Neuronal stem cell (in vitro differentiated cells): ENCODE measurements around the gene UQCC5.

Experiments
- DNase-seq: peaks from one replicate; pipeline ENCODE4 v3.0.0-alpha.2; 2013; ENCODE audit warnings: low spot score
- H2AFZ ChIP-seq: one replicate; pipeline ENCODE4 v1.6.1; 2013; ENCODE audit warnings: mild to moderate bottlenecking, low read length, inconsistent platforms
- H2AK5ac ChIP-seq: 2 replicates; pipeline ENCODE4 v1.6.1; 2013; ENCODE audit warnings: low read depth, mild to moderate bottlenecking, inconsistent platforms, low read length, moderate library complexity, mixed read lengths
- H2BK120ac ChIP-seq: 2 replicates; pipeline ENCODE4 v1.6.1; 2013; ENCODE audit warnings: low read depth, mild to moderate bottlenecking, inconsistent platforms, low read length, moderate library complexity, mixed read lengths
- H2BK12ac ChIP-seq: one replicate; pipeline ENCODE4 v1.6.1; 2013; ENCODE audit warnings: low read length, inconsistent platforms
- H2BK15ac ChIP-seq: 2 replicates; pipeline ENCODE4 v1.6.1; 2013; ENCODE audit warnings: mild to moderate bottlenecking, low read length, inconsistent platforms, mixed read lengths
- H2BK5ac ChIP-seq: one replicate; pipeline ENCODE4 v1.6.1; 2013; ENCODE audit warnings: inconsistent platforms, mild to moderate bottlenecking, low read length, moderate library complexity
- H3K14ac ChIP-seq: one replicate; pipeline ENCODE4 v1.6.1; 2013; ENCODE audit warnings: low read length, inconsistent platforms
- H3K18ac ChIP-seq: 2 replicates; pipeline ENCODE4 v1.6.1; 2013; ENCODE audit warnings: low read length, inconsistent platforms
- H3K23ac ChIP-seq: 2 replicates; pipeline ENCODE4 v1.6.1; 2013; ENCODE audit warnings: low read depth, mild to moderate bottlenecking, mixed read lengths, low read length, inconsistent platforms; ENCODE audit not compliant: poor library complexity
- H3K27ac ChIP-seq: replicated peaks from 3 replicates; pipeline ENCODE4 v1.5.1; 2013; ENCODE audit warnings: low read length, inconsistent platforms
- H3K27me3 ChIP-seq, 3 experiments: 2 replicates each; pipeline ENCODE4 v1.6.1; 2013; ENCODE audit warnings: low read length in 3 of 3, mild to moderate bottlenecking in 2 of 3, inconsistent platforms in 1 of 3, low read depth in 1 of 3, mixed read lengths in 1 of 3, moderate library complexity in 1 of 3; ENCODE audit not compliant: control insufficient read depth in 3 of 3, insufficient read depth in 3 of 3
- H3K36me3 ChIP-seq, 2 donors: replicated peaks in 1 of 2; 2 replicates each; pipeline ENCODE4 v1.6.1; 2013; ENCODE audit warnings: low read length in 2 of 2; ENCODE audit not compliant: control insufficient read depth in 2 of 2, insufficient read depth in 2 of 2
- H3K4ac ChIP-seq: 2 replicates; pipeline ENCODE4 v1.6.1; 2013; ENCODE audit warnings: inconsistent platforms, mild to moderate bottlenecking, low read length, moderate library complexity
- H3K4me1 ChIP-seq, 2 donors: 1 replicate in 1 of 2; 2 replicates in 1 of 2; pipeline ENCODE4 v1.6.1; 2013; ENCODE audit warnings: low read length in 2 of 2, low read depth in 1 of 2; ENCODE audit not compliant: control insufficient read depth in 2 of 2, insufficient read depth in 1 of 2
- H3K4me2 ChIP-seq: one replicate; pipeline ENCODE4 v1.6.1; 2013; ENCODE audit warnings: mild to moderate bottlenecking, low read length, inconsistent platforms; ENCODE audit not compliant: insufficient read depth, poor library complexity, severe bottlenecking
- H3K4me3 ChIP-seq, 2 donors: 2 replicates each; pipeline ENCODE4 v1.5.1; 2013; ENCODE audit warnings: low read length in 2 of 2, mild to moderate bottlenecking in 2 of 2, inconsistent platforms in 1 of 2, moderate library complexity in 1 of 2
- H3K79me1 ChIP-seq: one replicate; pipeline ENCODE4 v1.6.1; 2013; ENCODE audit warnings: low read depth, mild to moderate bottlenecking, inconsistent platforms, low read length, moderate library complexity
- H3K9ac ChIP-seq: one replicate; pipeline ENCODE4 v1.6.1; 2013; ENCODE audit warnings: mild to moderate bottlenecking, low read depth, low read length, inconsistent platforms; ENCODE audit not compliant: poor library complexity
- H3K9me3 ChIP-seq, 2 donors: replicated peaks in 1 of 2; 2 replicates each; pipeline versions ENCODE3 to v1.6.1; 2013; ENCODE audit warnings: low read length in 2 of 2, mild to moderate bottlenecking in 2 of 2, inconsistent platforms in 1 of 2, low read depth in 1 of 2, mixed read lengths in 1 of 2, moderate library complexity in 1 of 2; ENCODE audit not compliant: control insufficient read depth in 2 of 2, insufficient read depth in 1 of 2
- H4K8ac ChIP-seq: one replicate; pipeline ENCODE4 v1.6.1; 2013; ENCODE audit warnings: low read depth, mild to moderate bottlenecking, inconsistent platforms, low read length, moderate library complexity
- H4K91ac ChIP-seq: one replicate; pipeline ENCODE4 v1.6.1; 2013; ENCODE audit warnings: low read length, low read depth, mild to moderate bottlenecking, inconsistent platforms; ENCODE audit not compliant: poor library complexity
- WGBS, 2 donors: extraction: QIAGEN DNeasy Blood & Tissue Kit; methylation state at CpG; one replicate each; pipeline ENCODE4 v1.1.7; 2013; ENCODE audit warnings: missing lambda C conversion rate in 2 of 2, mixed read lengths in 1 of 2; ENCODE audit not compliant: insufficient read length in 2 of 2, insufficient replicate concordance in 1 of 2; ENCODE audit errors: extremely low coverage in 2 of 2; 5-methylcytosine and 5-hydroxymethylcytosine counted together

Gene UQCC5

DNA sequence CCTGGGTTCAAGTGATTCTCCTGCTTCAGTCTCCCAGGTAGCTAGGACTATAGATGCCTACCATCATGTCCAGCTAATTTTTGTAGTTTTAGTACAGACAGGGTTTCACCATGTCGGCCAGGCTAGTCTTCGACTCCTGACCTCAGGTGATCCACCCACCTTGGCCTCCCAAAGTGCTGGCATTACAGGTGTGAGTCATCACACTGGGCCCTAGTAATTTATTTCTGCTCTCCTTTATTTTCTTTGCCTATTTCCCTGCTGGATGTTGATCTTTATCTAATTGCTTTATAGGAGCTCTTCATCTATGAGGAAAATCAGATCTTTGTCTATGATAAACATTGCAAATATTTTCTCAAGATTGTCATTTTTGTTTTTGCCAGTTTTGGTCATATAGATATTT lies 31.7 kb downstream of the UQCC5 start:
- H3K27me3 ChIP-seq: no peaks in the 10 kb centered on the region
- no peak overlapping the region for H3K23ac ChIP-seq
- no peak overlapping the region for H2AFZ ChIP-seq
- H3K9ac ChIP-seq: no peak overlapping the region
- no peak overlapping the region for H2BK12ac ChIP-seq
- no peak overlapping the region for H2BK120ac ChIP-seq
- no peak overlapping the region for H3K18ac ChIP-seq
- no peaks in the 10 kb centered on the region for H3K4me1 ChIP-seq
- no peak overlapping the region for H2BK15ac ChIP-seq
- no peak overlapping the region for H3K4me3 ChIP-seq
- WGBS, 2 donors: no CpG with 5 or more reads among the region's 2 CpGs
- H3K79me1 ChIP-seq: no peaks in the 10 kb centered on the region
- H3K4me2 ChIP-seq: no peak overlapping the region
- DNase-seq: no peak
- no peak overlapping the region for H4K91ac ChIP-seq
- H3K4ac ChIP-seq: no peak overlapping the region
- no peak overlapping the region for H3K14ac ChIP-seq
- H3K27ac ChIP-seq: no peak overlapping the region
- H2BK5ac ChIP-seq: no peak overlapping the region
- H4K8ac ChIP-seq: no peak overlapping the region
- peaks cover 6 to 81% of the 10 kb centered on the region in 2 donors for H3K36me3 ChIP-seq
- H3K9me3 ChIP-seq: no peaks in the 10 kb centered on the region
- H2AK5ac ChIP-seq: no peak overlapping the region

DNA sequence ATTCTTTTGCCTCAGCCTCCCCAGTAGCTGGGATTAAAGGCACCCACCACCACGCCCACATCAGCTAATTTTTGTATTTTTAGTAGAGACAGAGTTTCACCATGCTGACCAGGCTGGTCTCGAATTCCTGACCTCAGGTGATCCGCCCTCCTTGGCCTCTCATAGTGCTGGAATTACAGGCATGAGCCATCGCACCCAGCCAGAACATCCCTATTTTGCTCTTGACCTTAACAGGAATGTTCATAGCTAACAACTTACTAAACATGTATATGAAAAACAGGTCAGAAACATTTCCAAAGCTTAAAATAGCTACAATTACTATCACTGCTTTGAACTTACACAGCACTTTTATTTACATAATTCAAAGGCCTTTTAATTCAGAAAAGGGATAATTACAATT lies 33.7 kb downstream of the UQCC5 start:
- Histone ChIP-seq H3K9ac (no peak overlapping the region), H3K4me2 (no peak overlapping the region), H3K9me3 (no peaks in the 10 kb centered on the region), H3K23ac (no peak overlapping the region), H2BK12ac (no peak overlapping the region), H4K91ac (no peak overlapping the region), H2BK15ac (no peak overlapping the region), H3K4ac (no peak overlapping the region), H3K18ac (no peak overlapping the region), H3K14ac (no peak overlapping the region), H2BK120ac (no peak overlapping the region), H3K4me1 (no peaks in the 10 kb centered on the region), H2AK5ac (no peak overlapping the region), H2BK5ac (no peak overlapping the region), H3K4me3 (no peak overlapping the region), H4K8ac (no peak overlapping the region), H3K36me3 (peaks cover 2 to 81% of the 10 kb centered on the region in 2 donors), H2AFZ (no peak overlapping the region), H3K79me1 (no peaks in the 10 kb centered on the region), H3K27ac (no peak overlapping the region), H3K27me3 (no peaks in the 10 kb centered on the region)
- DNase-seq: no peak
- WGBS, 2 donors: no CpG with 5 or more reads among the region's 4 CpGs

DNA sequence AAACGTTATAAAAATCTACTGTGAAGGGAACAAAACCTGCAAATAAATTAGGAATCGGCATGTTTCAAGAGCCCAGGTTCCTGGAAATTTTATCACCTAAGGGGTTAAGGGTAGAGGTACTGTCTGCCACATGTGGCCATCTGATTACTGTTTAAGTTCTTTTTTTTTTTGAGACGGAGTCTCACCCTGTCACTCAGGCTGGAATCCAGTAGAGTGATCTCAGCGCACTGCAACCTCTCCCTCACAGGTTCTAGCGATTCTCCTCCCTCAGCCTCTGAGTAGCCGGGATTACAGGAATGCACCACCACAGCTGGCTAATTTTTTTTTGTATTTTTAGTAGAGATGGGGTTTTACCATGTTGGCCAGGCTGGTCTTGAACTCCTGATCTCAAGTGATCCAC lies 35.8 kb downstream of the UQCC5 start:
- Histone ChIP-seq H3K18ac (no peak overlapping the region), H3K9ac (no peak overlapping the region), H3K23ac (no peak overlapping the region), H2AFZ (no peak overlapping the region), H4K8ac (no peak overlapping the region), H4K91ac (no peak overlapping the region), H3K4me3 (no peak overlapping the region), H2AK5ac (no peak overlapping the region), H3K4ac (no peak overlapping the region), H3K9me3 (no peaks in the 10 kb centered on the region), H2BK12ac (no peak overlapping the region), H3K27me3 (no peaks in the 10 kb centered on the region), H2BK5ac (no peak overlapping the region), H2BK120ac (no peak overlapping the region), H3K4me2 (no peak overlapping the region), H2BK15ac (no peak overlapping the region), H3K36me3 (peaks cover 2 to 89% of the 10 kb centered on the region in 2 donors), H3K4me1 (no peaks in the 10 kb centered on the region), H3K27ac (no peak overlapping the region), H3K79me1 (no peaks in the 10 kb centered on the region), H3K14ac (no peak overlapping the region)
- no CpG with 5 or more reads among the region's 6 CpGs for WGBS, 2 donors
- no peak for DNase-seq

DNA sequence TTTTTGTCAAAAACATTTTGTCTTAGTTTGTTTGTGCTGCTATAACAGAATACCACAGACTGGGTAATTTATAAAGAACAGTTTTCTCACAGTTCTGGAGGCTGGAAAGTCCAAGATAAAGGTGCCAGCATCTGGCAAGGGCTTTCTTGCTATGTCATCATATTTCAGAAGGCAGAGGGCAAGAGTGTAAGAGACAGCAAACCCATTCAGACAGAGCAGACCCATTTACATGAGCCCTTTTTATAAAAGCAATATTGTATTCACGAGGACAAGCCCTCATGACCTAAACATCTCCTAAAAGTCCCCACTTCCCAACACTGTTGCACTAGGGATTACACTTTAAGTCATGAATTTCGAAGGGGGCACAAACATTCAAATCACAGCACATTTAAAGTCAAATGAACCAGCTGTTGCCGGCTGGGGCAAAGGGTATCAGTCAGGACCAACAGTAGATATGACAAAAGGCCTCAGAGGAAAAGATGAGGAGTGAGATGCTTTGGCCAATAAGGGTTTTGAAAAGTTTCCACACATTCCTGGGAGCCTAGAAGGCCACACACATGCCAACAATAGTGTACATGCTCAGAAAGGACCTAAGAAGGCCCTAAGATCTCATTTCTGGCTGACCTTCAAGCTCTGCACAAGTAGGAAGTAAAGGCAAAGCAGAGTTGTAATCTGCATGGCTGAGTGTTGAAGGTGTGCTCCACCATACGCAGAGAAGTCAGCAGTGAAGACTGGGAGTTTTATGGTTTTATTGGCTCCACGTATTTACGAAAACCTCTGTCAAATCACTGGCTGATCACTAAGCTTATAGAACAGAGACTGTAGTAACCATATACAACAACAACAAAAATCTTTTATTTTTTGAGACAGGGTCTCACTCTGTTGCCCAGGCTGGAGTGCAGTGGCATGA lies 37.9 kb downstream of the UQCC5 start:
- Histone ChIP-seq H2BK5ac (no peak overlapping the region), H3K18ac (no peak overlapping the region), H3K27me3 (no peaks in the 10 kb centered on the region), H3K4me3 (no peak overlapping the region), H2BK12ac (no peak overlapping the region), H3K9me3 (no peaks in the 10 kb centered on the region), H2BK120ac (no peak overlapping the region), H3K4ac (no peak overlapping the region), H2AFZ (no peak overlapping the region), H3K4me2 (no peak overlapping the region), H3K14ac (no peak overlapping the region), H3K23ac (no peak overlapping the region), H3K9ac (no peak overlapping the region), H3K36me3 (peaks cover 12 to 94% of the 10 kb centered on the region in 2 donors), H3K79me1 (no peaks in the 10 kb centered on the region), H4K8ac (no peak overlapping the region), H2AK5ac (no peak overlapping the region), H3K27ac (no peak overlapping the region), H2BK15ac (no peak overlapping the region), H3K4me1 (no peaks in the 10 kb centered on the region), H4K91ac (no peak overlapping the region)
- no peak for DNase-seq
- WGBS, 2 donors: no CpG with 5 or more reads among the region's 6 CpGs
